ENCODE data around the gene WNK2. TPM values are rescaled to one million over a fixed set of nuclear protein-coding genes. Genes with fewer than 3 reads are reported as not detected.
A peak's percentile ranks its signal among the peaks of the same experiment; 100 is the strongest.

WNK2 gene
- total and polyA plus RNA-seq, 4 experiments from 2014 or later = 0.26 TPM; not detected in 3

DNA sequence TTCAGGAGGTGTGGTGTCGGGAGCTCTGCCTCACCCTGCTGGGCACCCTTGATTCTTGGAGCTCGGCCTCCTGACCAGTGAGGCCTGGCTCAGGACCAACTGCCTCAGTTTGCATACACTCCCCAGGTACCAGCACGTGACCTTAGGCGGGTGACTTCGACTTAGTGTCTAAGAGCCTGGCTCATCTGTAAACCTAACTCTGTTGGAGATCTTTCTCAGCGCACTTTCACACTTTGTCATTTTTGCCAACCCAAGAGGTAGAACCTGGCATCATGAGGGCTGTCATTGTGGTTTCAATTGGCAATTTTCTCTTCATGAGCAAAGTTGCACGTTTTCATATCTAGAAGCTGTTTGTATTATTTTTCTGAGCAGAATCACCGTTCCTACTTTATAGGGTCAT, 13.4 kb upstream of the WNK2 start:
- Mint-ChIP-seq H3K27me3 (no peaks in the 10 kb centered on the region), H3K4me1 (peaks cover 0 to 6% (median 1%) of the 10 kb centered on the region in 4 donors), H3K9me3 (no peaks in the 10 kb centered on the region), H3K27ac (peak overlapping the region in 1 of 7 donors; percentile 22), H3K4me3 (no peak overlapping the region), H3K36me3 (no peaks in the 10 kb centered on the region)
- CTCF ChIA-PET (ENCODE audit: partially characterized antibody) = no interaction called here
- Histone ChIP-seq H3K27me3 (ENCODE audit: insufficient read depth, low read length) (no peaks in the 10 kb centered on the region), H3K9me3 (ENCODE audit: control insufficient read depth in 1 of 2, low read length in 2 of 2) (no peaks in the 10 kb centered on the region), H3K4me1 (ENCODE audit: insufficient read depth, low read length) (no peaks in the 10 kb centered on the region), H3K4me3 (ENCODE audit: low read length in 2 of 2) (no peak overlapping the region), H3K36me3 (ENCODE audit: insufficient read depth, low read length) (no peaks in the 10 kb centered on the region), H3K27ac (ENCODE audit: low read depth, low read length) (no peak overlapping the region)
- intact Hi-C loops (cut with micrococcal nuclease) = no loop called here
- POLR2A ChIA-PET (ENCODE audit: partially characterized antibody) = no interaction called here
- no peak for DNase-seq

- intact Hi-C loops (cut with micrococcal nuclease) = no loop called here
- H3K4me3 Mint-ChIP-seq = no peak overlapping the region
- H3K4me3 ChIP-seq (ENCODE audit: low read length in 2 of 2) = no peak overlapping the region
- H3K27me3 ChIP-seq (ENCODE audit: insufficient read depth, low read length) = no peaks in the 10 kb centered on the region
- CTCF ChIA-PET (ENCODE audit: partially characterized antibody) = no interaction called here
- no peaks in the 10 kb centered on the region for H3K9me3 Mint-ChIP-seq
- no peaks in the 10 kb centered on the region for H3K36me3 ChIP-seq (ENCODE audit: insufficient read depth, low read length)
- H3K36me3 Mint-ChIP-seq = no peaks in the 10 kb centered on the region
- peak overlapping the region in 1 of 7 donors; percentile 64 for H3K27ac Mint-ChIP-seq
- H3K9me3 ChIP-seq (ENCODE audit: control insufficient read depth in 1 of 2, low read length in 2 of 2) = no peaks in the 10 kb centered on the region
- peaks cover 0 to 6% (median 1%) of the 10 kb centered on the region in 4 donors for H3K4me1 Mint-ChIP-seq
- no peaks in the 10 kb centered on the region for H3K27me3 Mint-ChIP-seq
- no peaks in the 10 kb centered on the region for H3K4me1 ChIP-seq (ENCODE audit: insufficient read depth, low read length)
- no peak overlapping the region for H3K27ac ChIP-seq (ENCODE audit: low read depth, low read length)
- DNase-seq = no peak
- POLR2A ChIA-PET (ENCODE audit: partially characterized antibody) = no interaction called here
Observed at GRCh38 chr9:93171261-93171990, 12.5 kb upstream of the WNK2 start.

GRCh38 chr9:93172666-93173364, 11.1 kb upstream of the WNK2 start:
- intact Hi-C loops (cut with micrococcal nuclease) = no loop called here
- H3K36me3 ChIP-seq (ENCODE audit: insufficient read depth, low read length) = no peaks in the 10 kb centered on the region
- Mint-ChIP-seq H3K4me3 (no peak overlapping the region), H3K9me3 (no peaks in the 10 kb centered on the region), H3K27me3 (peaks cover 0 to 2% of the 10 kb centered on the region in 2 donors), H3K36me3 (no peaks in the 10 kb centered on the region), H3K27ac (peak overlapping the region in 1 of 7 donors; percentile 20), H3K4me1 (peaks cover 0 to 6% (median 1%) of the 10 kb centered on the region in 4 donors)
- H3K27me3 ChIP-seq (ENCODE audit: insufficient read depth, low read length) = no peaks in the 10 kb centered on the region
- ChIA-PET CTCF (ENCODE audit: partially characterized antibody) (interaction anchor here (0.5 kb wide), 1 partner anchor 333 kb away, joined by 3 read pairs; no protein-coding TSS in a partner anchor), POLR2A (ENCODE audit: partially characterized antibody) (no interaction called here)
- DNase-seq = no peak
- no peak overlapping the region for H3K27ac ChIP-seq (ENCODE audit: low read depth, low read length)
- H3K9me3 ChIP-seq (ENCODE audit: control insufficient read depth in 1 of 2, low read length in 2 of 2) = no peaks in the 10 kb centered on the region
- H3K4me1 ChIP-seq (ENCODE audit: insufficient read depth, low read length) = no peaks in the 10 kb centered on the region
- H3K4me3 ChIP-seq (ENCODE audit: low read length in 2 of 2) = no peak overlapping the region

- peaks cover 0 to 6% (median 1%) of the 10 kb centered on the region in 4 donors for H3K4me1 Mint-ChIP-seq
- Histone ChIP-seq H3K36me3 (ENCODE audit: insufficient read depth, low read length) (no peaks in the 10 kb centered on the region), H3K4me1 (ENCODE audit: insufficient read depth, low read length) (no peaks in the 10 kb centered on the region), H3K9me3 (ENCODE audit: control insufficient read depth in 1 of 2, low read length in 2 of 2) (no peaks in the 10 kb centered on the region), H3K27me3 (ENCODE audit: insufficient read depth, low read length) (no peaks in the 10 kb centered on the region), H3K4me3 (ENCODE audit: low read length in 2 of 2) (no peak overlapping the region), H3K27ac (ENCODE audit: low read depth, low read length) (no peak overlapping the region)
- H3K27me3 Mint-ChIP-seq = peaks cover 0 to 2% of the 10 kb centered on the region in 2 donors
- ChIA-PET POLR2A (ENCODE audit: partially characterized antibody) (no interaction called here), CTCF (ENCODE audit: partially characterized antibody) (no interaction called here)
- DNase-seq = no peak
- intact Hi-C loops (cut with micrococcal nuclease) = no loop called here
- no peaks in the 10 kb centered on the region for H3K36me3 Mint-ChIP-seq
- peak overlapping the region in 5 of 8 donors; percentile 9 to 44 (median 41) for H3K4me3 Mint-ChIP-seq
- no peaks in the 10 kb centered on the region for H3K9me3 Mint-ChIP-seq
- peak overlapping the region in 2 of 7 donors; percentile 29 to 66 for H3K27ac Mint-ChIP-seq
Observed at GRCh38 chr9:93173365-93174051, 10.4 kb upstream of the WNK2 start.

- DNase-seq = no peak
- Histone ChIP-seq H3K4me1 (ENCODE audit: insufficient read depth, low read length) (no peaks in the 10 kb centered on the region), H3K27ac (ENCODE audit: low read depth, low read length) (no peak overlapping the region), H3K27me3 (ENCODE audit: insufficient read depth, low read length) (no peaks in the 10 kb centered on the region), H3K4me3 (ENCODE audit: low read length in 2 of 2) (no peak overlapping the region), H3K9me3 (ENCODE audit: control insufficient read depth in 1 of 2, low read length in 2 of 2) (no peaks in the 10 kb centered on the region), H3K36me3 (ENCODE audit: insufficient read depth, low read length) (no peaks in the 10 kb centered on the region)
- H3K4me1 Mint-ChIP-seq = peaks cover 0 to 6% (median 1%) of the 10 kb centered on the region in 4 donors
- intact Hi-C loops (cut with micrococcal nuclease) = no loop called here
- POLR2A ChIA-PET (ENCODE audit: partially characterized antibody) = no interaction called here
- no peak overlapping the region for H3K4me3 Mint-ChIP-seq
- H3K9me3 Mint-ChIP-seq = no peaks in the 10 kb centered on the region
- no peak overlapping the region for H3K27ac Mint-ChIP-seq
- H3K27me3 Mint-ChIP-seq = peaks cover under 1 to 2% of the 10 kb centered on the region in 2 donors
- no peaks in the 10 kb centered on the region for H3K36me3 Mint-ChIP-seq
- CTCF ChIA-PET (ENCODE audit: partially characterized antibody) = no interaction called here
Observed at GRCh38 chr9:93174976-93175375, 9.0 kb upstream of the WNK2 start.

DNA sequence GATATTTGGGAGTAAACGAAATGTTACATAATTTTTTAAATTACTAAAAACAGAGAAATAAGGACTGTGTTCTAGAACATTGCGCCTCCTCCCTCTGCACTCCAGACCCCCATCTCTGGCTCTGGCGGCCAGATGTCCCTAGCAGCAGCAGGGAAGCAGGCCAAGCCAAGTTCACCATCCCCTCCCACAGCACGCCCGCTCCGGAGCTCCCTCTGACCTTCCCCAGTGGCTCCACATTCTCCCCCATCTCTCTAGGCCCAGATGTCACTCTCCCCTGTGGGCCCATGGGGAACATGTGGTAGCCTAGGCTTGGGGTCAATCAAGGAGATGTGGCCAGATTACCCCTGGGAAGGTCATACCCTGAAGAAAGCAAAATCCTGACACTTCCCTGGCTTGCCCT, 6.3 kb upstream of the WNK2 start:
- no peaks in the 10 kb centered on the region for H3K4me1 ChIP-seq (ENCODE audit: insufficient read depth, low read length)
- no peak overlapping the region for H3K27ac ChIP-seq (ENCODE audit: low read depth, low read length)
- Mint-ChIP-seq H3K4me3 (no peak overlapping the region), H3K27ac (no peak overlapping the region), H3K9me3 (no peaks in the 10 kb centered on the region), H3K27me3 (peaks cover 14 to 19% of the 10 kb centered on the region in 2 donors), H3K36me3 (no peaks in the 10 kb centered on the region), H3K4me1 (peaks cover 0 to 6% (median 1%) of the 10 kb centered on the region in 4 donors)
- no peaks in the 10 kb centered on the region for H3K36me3 ChIP-seq (ENCODE audit: insufficient read depth, low read length)
- ChIA-PET POLR2A (ENCODE audit: partially characterized antibody) (no interaction called here), CTCF (ENCODE audit: partially characterized antibody) (interaction anchor here (0.6 kb wide), 1 partner anchor 16 kb away, joined by 3 read pairs; no protein-coding TSS in a partner anchor)
- intact Hi-C loops (cut with micrococcal nuclease) = no loop called here
- DNase-seq = no peak
- no peaks in the 10 kb centered on the region for H3K9me3 ChIP-seq (ENCODE audit: control insufficient read depth in 1 of 2, low read length in 2 of 2)
- H3K4me3 ChIP-seq (ENCODE audit: low read length in 2 of 2) = no peak overlapping the region
- H3K27me3 ChIP-seq (ENCODE audit: insufficient read depth, low read length) = peaks cover 10% of the 10 kb centered on the region
